Transverse colon (tissue), 4 donors: ENCODE results near the gene RBSN. TPM values are rescaled to one million over a fixed set of nuclear protein-coding genes. Genes with fewer than 3 reads are reported as not detected.
A peak's percentile ranks its signal among the peaks of the same experiment; 100 is the strongest.

Experiments used
- DNase-seq: peaks from one replicate; pipeline ENCODE4 v3.0.0-alpha.2; 2019
- H3K27ac ChIP-seq, 4 donors: fragments of 200-600 bp; sonication (generic); 2 replicates each; pipeline ENCODE4 v1.5.1; 2016 to 2018; ENCODE audit warnings: inconsistent platforms in 4 of 4
- H3K27me3 ChIP-seq: fragments of 200-600 bp; sonication (generic); 2 replicates; pipeline ENCODE4 v1.5.1; 2017; ENCODE audit warnings: inconsistent platforms
- H3K36me3 ChIP-seq, 4 donors: fragments of 200-600 bp; sonication (generic); 2 replicates each; pipeline ENCODE4 v1.5.1; 2017 to 2019; ENCODE audit warnings: inconsistent platforms in 4 of 4
- H3K4me1 ChIP-seq, 4 donors: fragments of 200-600 bp; sonication (generic); 2 replicates each; pipeline ENCODE4 v1.5.1; 2017 to 2020; ENCODE audit warnings: inconsistent platforms in 4 of 4
- H3K4me3 ChIP-seq, 4 donors: fragments of 200-600 bp; sonication (generic); 1 replicate in 1 of 4; 2 replicates in 3 of 4; pipeline versions ENCODE4 v1.5.1 to v1.6.1; 2017 to 2019; ENCODE audit warnings: inconsistent platforms in 4 of 4
- H3K9me3 ChIP-seq, 2 donors: fragments of 200-600 bp; sonication (generic); 2 replicates each; pipeline ENCODE4 v1.5.1; 2017 to 2019; ENCODE audit warnings: inconsistent platforms in 2 of 2
- EP300 ChIP-seq: sonication (generic); formaldehyde crosslinking; IDR thresholded peaks from one replicate; pipeline ENCODE4 v1.6.1; 2017; ENCODE audit warnings: antibody characterized with exemption, low read depth
- POLR2A ChIP-seq: fragments of 450-650 bp; IDR thresholded peaks from one replicate; pipeline ENCODE4 v1.6.1; 2016; ENCODE audit warnings: antibody characterized with exemption, mild to moderate bottlenecking, moderate library complexity
- POLR2AphosphoS5 ChIP-seq, 3 donors: sonication (generic); formaldehyde crosslinking; IDR thresholded peaks; one replicate each; pipeline ENCODE4 v1.6.1; 2016; ENCODE audit warnings: antibody characterized with exemption in 3 of 3
- WGBS, 2 donors: methylation state at CpG; one replicate each; pipeline ENCODE4 v1.1.5; 2018; ENCODE audit warnings: low coverage in 1 of 2; 5-methylcytosine and 5-hydroxymethylcytosine counted together
- in situ Hi-C, 4 donors: fragments of 200-750 bp; cut with MboI; loops; one replicate each; pipeline versions ENCODE4 v1.15.0 to v1.15.1; 2017; ENCODE audit warnings: low sequenced_read_pairs in 3 of 4, low pct_ligation_motif_present in 1 of 4, low pct_unique_long_range_greater_than_20kb in 1 of 4
- intact Hi-C: fragments of 100-400 bp; cut with DNase I; formaldehyde crosslinking; loops from one replicate; pipeline ENCODE4 v1.15.1; 2023; ENCODE audit warnings: low total_unique reads
- total RNA-seq, 4 donors: library from RNA; depleted of rRNA; stranded (reverse); fragments of >200 nt; gene quantifications; one replicate each; pipeline ENCODE4 v1.1.0, GENCODE V29; 2016
- TF ChIP-seq, protein P1 (sequence below), 5 experiments: fragments of 200-600 bp in 3 of 5; fragments of 450-650 bp in 2 of 5; sonication (generic) in 3 of 5; IDR thresholded peaks; 1 replicate in 2 of 5; 2 replicates in 3 of 5; pipeline ENCODE4 v1.5.1; 2016 to 2017; ENCODE audit warnings: antibody characterized with exemption in 5 of 5, inconsistent platforms in 3 of 5, mild to moderate bottlenecking in 2 of 5, moderate library complexity in 1 of 5

RBSN gene
- total RNA-seq, 4 donors from 2014 or later, result 18.0 to 37.6 (median 24.0) TPM

DNA sequence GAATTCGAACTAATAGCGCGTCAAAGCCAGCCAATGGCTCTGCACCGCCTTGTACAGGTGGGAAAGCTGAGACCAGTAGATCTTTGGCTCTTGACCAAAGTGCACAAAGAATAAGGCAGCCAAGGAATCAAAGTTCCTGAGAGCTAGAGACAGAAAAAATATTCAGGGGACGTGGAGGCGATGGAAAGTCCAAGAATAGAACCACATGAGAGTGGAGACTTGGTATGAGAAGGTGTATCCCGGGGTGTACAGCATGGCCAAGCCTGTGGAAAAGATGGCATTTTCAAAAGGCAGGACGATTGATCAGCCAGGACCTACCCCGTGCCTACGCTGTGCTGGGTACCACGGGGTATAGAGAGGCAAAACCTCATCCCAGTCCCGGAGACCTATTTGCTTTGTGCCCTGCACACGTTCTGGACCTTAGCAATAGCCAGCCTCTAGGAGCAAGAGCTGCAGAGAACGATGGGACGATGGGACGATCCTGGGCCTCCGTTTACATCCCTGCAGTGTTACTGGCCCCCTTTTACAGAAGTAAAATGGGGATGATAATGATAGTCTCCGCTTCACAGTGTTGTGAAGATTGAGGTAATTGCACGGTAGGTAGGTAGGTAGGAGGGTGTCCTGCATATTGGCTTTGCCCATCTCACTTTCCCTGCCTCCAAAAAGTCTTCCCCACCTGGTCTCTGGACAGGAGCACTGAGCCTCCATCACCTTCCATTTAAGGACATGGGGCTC lies 583 bp upstream of the RBSN start:
- in situ Hi-C loops (loop anchor here in 3 of 4 donors (10.0 to 25.0 kb wide), 3 partner anchors 105 to 463 kb away; partner anchors contain the start of gene CAPN7 (in 1 of the 3)), intact Hi-C loops (no loop called here)
- Histone ChIP-seq H3K9me3 (no peaks in the 10 kb centered on the region), H3K27me3 (no peaks in the 10 kb centered on the region), H3K36me3 (peaks cover 0 to 16% (median 7%) of the 10 kb centered on the region in 4 donors), H3K27ac (peak overlapping the region; percentile 84 to 91 (median 88)), H3K4me1 (peaks cover 7 to 44% (median 21%) of the 10 kb centered on the region in 4 donors), H3K4me3 (peak overlapping the region; percentile 64 to 91 (median 84))
- WGBS, 2 donors, result 20 to 36% methylated on average over 5 to 19 of the region's 19 CpGs
- DNase-seq, result peak; percentile 17
- TF ChIP-seq, protein P1, sequence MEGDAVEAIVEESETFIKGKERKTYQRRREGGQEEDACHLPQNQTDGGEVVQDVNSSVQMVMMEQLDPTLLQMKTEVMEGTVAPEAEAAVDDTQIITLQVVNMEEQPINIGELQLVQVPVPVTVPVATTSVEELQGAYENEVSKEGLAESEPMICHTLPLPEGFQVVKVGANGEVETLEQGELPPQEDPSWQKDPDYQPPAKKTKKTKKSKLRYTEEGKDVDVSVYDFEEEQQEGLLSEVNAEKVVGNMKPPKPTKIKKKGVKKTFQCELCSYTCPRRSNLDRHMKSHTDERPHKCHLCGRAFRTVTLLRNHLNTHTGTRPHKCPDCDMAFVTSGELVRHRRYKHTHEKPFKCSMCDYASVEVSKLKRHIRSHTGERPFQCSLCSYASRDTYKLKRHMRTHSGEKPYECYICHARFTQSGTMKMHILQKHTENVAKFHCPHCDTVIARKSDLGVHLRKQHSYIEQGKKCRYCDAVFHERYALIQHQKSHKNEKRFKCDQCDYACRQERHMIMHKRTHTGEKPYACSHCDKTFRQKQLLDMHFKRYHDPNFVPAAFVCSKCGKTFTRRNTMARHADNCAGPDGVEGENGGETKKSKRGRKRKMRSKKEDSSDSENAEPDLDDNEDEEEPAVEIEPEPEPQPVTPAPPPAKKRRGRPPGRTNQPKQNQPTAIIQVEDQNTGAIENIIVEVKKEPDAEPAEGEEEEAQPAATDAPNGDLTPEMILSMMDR (IDR thresholded peaks at IDR 0.05), result no peak
- no peak for TF ChIP-seq EP300
- peak in 1 of 3 donors; percentile 67 for TF ChIP-seq POLR2AphosphoS5 (IDR thresholded peaks at IDR 0.05)
- no peak for TF ChIP-seq POLR2A

DNA sequence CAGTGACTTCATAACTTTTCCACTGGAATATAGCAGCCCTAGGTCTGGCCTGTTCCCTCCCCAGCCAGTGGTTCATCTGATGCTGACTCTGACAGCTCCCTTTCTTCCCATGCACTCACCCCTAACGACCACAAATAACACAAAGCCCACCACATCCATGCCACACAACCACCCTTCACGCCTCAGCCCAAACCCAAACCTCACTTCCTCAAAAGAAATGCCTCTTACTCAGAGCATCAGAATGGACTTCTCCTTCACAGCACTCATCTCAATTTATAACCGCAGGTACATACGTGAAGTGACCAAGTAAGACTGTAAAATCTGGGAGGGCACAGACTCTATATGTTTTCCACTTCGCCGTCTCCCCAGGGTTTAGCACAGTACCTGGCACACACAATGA lies 1.1 kb downstream of the RBSN start:
- peak overlapping the region in 1 of 4 donors; percentile 84 for H3K27ac ChIP-seq
- DNase-seq, result no peak
- peaks cover 0 to 30% (median 11%) of the 10 kb centered on the region in 4 donors for H3K36me3 ChIP-seq
- in situ Hi-C loops, result no loop called here
- no peak for TF ChIP-seq POLR2AphosphoS5 (IDR thresholded peaks at IDR 0.05)
- TF ChIP-seq, protein P1 (IDR thresholded peaks at IDR 0.05), result no peak
- TF ChIP-seq POLR2A, result no peak
- TF ChIP-seq EP300, result no peak
- no peaks in the 10 kb centered on the region for H3K27me3 ChIP-seq
- no peaks in the 10 kb centered on the region for H3K9me3 ChIP-seq
- 29 to 60% methylated on average over 1 to 6 of the region's 6 CpGs for WGBS, 2 donors
- peaks cover 7 to 40% (median 16%) of the 10 kb centered on the region in 4 donors for H3K4me1 ChIP-seq
- H3K4me3 ChIP-seq, result peak overlapping the region in 3 of 4 donors; percentile 64 to 91 (median 84)
- intact Hi-C loops, result no loop called here

DNA sequence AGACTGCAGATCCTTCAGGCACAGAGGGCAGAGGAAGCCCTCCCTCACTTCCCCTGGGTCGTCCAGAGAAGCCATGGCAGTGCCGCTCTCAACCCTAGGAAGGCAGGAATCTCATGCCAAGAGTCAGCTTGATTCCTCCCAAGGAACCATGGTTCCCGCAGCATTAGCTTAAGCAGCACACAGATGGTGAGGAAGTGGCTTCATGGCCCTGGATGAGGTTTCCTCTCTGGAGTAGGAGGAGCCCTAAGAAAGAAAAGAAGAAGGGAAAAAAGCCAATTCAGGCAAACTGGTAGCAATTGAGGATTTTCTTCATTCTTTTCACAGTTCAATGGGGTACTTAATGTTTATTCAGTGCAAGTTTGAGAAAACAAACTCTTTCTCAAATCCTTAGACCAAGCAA lies 2.9 kb downstream of the RBSN start:
- intact Hi-C loops, result no loop called here

More for the DNA sequence above, 2.9 kb downstream of the RBSN start:
- Histone ChIP-seq H3K27me3 (no peaks in the 10 kb centered on the region), H3K4me3 (no peak overlapping the region), H3K4me1 (peaks cover 5 to 23% (median 10%) of the 10 kb centered on the region in 4 donors), H3K9me3 (no peaks in the 10 kb centered on the region), H3K27ac (no peak overlapping the region), H3K36me3 (peaks cover 0 to 30% (median 11%) of the 10 kb centered on the region in 4 donors)
- DNase-seq, result no peak
- 89% methylated on average over 3 of the region's 3 CpGs; no CpG with 5 or more reads in 1 of the 2 donors for WGBS, 2 donors
- in situ Hi-C loops, result no loop called here
- TF ChIP-seq, protein P1 (IDR thresholded peaks at IDR 0.05), result no peak
- TF ChIP-seq POLR2AphosphoS5 (IDR thresholded peaks at IDR 0.05), result no peak
- no peak for TF ChIP-seq EP300
- no peak for TF ChIP-seq POLR2A
